GM18519 (cell line): ENCODE results near the gene WRAP73.
"Not testable (repeated sequence)": the region's sequence is repeated elsewhere in the genome, so short reads cannot be mapped to it uniquely, and the experiment has no call there.

Experiments used
- ATAC-seq: cut with Tn5 transposase; IDR thresholded peaks from one replicate; pipeline ENCODE4 v1.9.1; 2021; ENCODE audit warnings: mild to moderate bottlenecking, moderate library complexity; ENCODE audit not compliant: unreplicated experiment, low FRiP score

Gene WRAP73

GRCh38 chr1:3601743-3602142, 48.2 kb downstream of the WRAP73 start:
- ATAC-seq: no peak

DNA sequence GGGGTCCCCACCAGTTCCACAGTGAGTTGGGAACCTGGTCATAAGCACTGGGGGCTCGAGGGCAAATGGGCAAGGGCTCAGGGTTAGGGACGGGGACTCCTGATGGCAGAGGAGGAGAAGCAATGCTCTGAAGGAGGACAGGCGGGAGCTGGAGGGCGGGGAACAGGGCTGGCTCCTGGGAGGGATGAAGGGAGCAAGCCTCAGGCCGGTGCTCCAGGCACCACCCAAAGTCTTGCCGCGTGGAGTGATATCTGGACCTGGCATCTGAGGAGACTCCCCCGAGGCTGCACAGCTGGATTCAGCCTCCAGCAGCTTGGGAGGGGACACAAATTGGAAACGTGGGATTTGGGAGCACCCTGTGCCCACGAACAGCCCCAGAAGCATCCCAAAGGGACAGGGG, 49.5 kb downstream of the WRAP73 start:
- ATAC-seq: no peak

DNA sequence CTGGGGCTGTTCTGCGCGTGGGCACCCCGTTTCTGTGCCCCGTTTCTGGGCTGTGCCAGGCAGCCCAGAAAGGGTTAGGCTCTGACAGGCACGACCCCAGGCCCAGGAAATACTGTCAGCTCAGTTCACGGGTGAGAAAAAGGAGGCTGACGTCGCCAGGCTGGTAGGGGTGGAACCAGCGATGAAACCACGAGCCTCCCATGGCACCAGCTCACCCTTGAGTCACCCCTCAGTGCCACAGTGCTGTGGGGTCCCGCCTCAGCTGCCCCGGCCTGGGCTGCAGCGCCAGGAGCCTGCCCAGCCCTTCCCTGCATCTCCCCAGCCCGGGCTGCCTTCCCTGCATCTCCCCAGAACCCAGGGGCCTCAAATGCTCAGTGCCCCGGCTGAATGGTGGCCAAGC, 50.1 kb downstream of the WRAP73 start:
- no peak for ATAC-seq

DNA sequence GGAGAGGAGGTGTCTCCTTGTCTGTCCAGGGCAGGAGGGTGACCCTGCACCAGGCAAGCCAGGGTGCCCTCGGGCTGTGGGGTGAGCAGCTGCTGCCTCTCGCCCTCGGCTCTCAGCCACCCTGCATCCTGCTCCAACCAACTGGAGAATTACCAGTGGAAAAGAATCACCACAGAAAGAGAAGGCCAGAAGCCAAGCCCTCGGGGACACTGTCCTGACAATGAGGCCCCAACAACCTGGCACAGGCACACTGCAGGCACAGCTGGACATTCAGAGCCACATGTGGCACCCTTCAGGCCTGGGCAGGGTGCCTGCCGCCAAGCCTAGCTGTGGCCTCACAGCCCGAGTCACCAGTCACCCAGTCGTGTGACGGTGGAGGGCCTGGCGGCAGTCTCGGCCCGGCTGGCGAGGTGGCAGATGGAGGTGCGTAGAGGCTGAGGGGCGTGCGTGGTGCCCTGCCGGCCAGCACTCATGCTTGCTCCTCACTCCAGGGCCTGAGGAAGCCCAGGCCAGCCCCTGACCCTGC, 50.6 kb downstream of the WRAP73 start:
- ATAC-seq: no peak

GRCh38 chr1:3598522-3599285, 51.2 kb downstream of the WRAP73 start:
- no peak for ATAC-seq

DNA sequence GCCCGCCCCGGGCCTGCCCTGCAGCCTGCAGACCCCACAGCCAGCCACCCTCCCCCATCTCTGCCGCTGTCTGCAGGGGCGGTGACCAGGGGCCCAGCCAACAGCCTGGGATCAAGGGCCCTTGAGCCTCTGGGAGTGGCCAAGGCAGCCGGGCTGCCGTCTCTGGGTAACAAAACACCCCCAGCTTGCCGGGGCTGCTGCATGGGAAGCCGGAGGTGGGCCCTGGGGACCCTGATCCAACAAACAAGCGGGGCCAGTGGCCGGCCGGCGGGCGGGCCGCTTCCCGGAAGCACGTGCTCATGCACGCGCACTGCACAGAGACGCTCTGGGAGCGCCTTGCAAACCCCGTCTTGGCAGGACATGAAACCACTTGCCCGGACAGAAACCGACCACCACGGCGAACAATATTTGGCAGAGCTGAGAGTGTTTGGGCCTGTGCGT, 51.8 kb downstream of the WRAP73 start:
- ATAC-seq: no peak

GRCh38 chr1:3597599-3597964, 52.3 kb downstream of the WRAP73 start:
- ATAC-seq: no peak

DNA sequence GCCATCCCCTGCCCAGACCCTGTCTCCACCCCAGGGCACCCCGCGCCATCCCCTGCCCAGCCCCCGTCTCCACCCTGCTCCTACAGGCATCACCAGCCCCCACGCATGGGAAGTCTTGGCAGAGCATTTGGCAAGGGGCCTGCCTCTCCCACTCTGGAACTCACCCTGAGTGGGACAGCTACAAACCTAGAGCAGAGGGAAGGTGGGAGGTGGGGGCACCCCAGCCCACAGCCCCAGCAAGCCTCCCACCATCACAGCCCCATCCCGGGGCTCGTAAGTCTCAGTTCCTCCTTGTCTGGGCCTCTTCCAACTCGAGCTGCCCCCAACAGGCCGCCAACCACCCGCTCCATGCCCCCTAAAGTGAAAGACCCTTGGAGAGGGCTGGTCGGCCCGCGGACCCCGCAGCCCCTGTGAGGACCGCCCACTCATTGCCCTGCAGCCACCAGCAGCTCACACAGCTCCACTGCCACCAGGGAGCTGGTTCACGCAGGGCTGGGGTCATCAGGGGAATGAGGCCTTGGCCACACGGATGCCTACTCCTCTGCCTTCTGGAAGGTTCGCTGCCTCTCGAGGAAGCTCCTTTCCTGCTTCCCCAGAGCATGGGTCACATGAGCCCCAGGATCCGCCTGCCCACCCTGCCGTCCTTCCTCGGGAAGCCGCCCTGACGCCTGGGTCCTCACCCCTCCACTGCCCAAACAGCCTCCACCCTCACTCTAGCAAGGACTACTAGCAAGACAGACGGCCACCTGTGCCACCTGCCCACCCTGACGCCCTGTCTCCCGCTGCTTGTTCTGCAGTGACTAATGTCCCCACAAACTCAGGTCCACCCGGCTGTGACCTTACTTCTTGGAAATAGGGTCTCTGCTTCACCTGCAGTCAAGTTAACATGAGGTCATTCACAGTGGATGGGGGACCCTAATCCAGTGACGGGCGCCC, 53.0 kb downstream of the WRAP73 start:
- ATAC-seq: no peak

DNA sequence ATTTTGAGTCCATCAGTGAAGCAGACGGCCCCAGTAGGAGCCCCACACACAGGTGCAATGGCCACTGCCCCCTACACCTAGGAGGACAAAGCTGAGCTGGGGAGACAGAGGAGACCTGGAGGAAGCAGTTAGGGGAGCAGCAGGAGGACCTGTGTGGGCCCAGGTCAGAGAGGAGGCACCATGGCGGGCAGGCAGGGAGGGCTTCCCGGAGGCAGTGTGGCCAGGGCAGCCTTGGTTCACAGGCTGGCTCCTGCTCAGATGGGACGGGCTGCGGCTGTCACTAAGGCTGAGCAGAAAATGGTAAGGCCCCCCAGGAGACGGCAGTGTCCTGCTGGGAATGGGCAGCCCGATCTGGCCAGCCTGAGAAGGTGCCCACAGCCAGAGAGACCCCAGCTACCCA, 54.0 kb downstream of the WRAP73 start:
- no peak for ATAC-seq

GRCh38 chr1:3594706-3595377, 55.1 kb downstream of the WRAP73 start:
- ATAC-seq: no peak

DNA sequence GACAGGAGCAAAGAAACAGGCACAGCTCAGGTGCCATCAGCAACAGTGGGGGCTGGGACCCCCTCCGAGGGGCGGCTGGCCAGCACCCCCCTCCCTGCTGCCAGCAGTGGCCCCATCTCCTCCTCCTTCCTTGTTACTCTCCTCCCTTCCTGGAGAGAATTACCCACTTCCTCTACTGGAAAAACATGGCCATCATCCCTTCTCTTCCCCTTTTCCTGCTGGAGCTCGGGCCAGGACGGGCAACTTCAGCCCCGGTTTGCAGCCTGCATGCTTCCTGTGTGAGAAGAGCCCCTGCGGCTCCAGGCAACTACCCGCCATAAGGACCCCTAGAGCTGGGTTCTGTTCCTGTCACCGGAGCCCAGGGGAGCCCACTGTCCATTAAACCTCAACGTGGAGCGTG, 56.2 kb downstream of the WRAP73 start:
- no peak for ATAC-seq

GRCh38 chr1:3593334-3593733, 56.6 kb downstream of the WRAP73 start:
- no peak for ATAC-seq

- ATAC-seq: no peak
Measured at GRCh38 chr1:3590951-3591865, 58.7 kb downstream of the WRAP73 start.

- ATAC-seq: no peak
Measured at GRCh38 chr1:3590139-3590763, 59.7 kb downstream of the WRAP73 start.

DNA sequence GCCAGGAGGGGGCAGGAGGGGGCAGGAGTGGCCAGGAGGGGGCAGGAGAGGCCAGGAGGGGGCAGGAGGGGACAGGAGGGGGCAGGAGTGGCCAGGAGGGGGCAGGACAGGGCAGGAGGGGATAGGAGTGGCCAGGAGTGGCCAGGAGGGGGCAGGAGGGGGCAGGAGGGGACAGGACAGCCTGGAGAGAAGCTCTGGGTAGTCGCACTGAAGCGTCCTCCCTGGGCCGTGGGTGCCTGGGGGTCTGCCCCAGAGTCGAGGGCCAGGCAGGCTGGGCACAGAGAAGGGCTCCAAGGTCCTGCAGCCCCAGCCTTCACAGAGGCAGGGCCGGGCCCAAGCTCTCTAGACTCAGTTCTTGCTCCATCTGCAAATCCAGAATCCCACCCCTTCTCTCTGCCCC, 61.5 kb downstream of the WRAP73 start:
- no peak for ATAC-seq

DNA sequence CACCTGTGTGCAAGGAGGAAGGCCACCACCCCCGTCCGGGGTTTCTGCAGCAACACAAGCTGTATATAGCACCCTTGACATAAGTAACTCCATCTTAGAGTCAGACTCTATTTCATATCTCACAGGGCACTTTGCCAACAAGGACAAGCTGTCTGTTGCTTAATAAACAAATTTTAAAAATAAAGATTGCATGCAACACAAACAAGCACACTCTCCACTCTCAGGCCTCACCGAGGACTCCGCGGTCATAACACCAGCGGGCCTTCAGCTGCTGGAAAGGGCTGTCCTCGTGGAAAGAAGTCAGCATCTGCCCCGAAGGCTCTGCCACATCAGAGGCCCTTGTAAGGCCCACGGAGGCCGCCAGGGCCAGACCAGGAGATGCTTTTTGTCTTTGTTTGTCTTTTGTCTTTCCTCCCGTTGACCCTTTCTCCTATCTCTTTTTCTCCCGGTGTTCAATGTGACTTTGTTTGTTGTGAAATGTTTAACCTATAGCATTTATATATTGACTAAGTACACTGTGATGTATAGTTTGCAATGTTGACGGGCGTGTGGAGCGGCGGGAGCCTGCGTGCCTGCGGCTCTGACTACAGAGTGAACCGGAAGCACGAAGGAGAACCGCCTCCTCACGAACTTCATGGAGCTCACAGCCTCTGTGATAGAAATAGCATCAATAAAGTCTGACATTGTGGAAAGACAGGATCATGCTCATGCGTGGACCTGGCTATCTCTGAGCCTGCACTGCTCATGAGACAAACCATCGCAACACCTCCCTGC, 62.7 kb downstream of the WRAP73 start:
- ATAC-seq: no peak

DNA sequence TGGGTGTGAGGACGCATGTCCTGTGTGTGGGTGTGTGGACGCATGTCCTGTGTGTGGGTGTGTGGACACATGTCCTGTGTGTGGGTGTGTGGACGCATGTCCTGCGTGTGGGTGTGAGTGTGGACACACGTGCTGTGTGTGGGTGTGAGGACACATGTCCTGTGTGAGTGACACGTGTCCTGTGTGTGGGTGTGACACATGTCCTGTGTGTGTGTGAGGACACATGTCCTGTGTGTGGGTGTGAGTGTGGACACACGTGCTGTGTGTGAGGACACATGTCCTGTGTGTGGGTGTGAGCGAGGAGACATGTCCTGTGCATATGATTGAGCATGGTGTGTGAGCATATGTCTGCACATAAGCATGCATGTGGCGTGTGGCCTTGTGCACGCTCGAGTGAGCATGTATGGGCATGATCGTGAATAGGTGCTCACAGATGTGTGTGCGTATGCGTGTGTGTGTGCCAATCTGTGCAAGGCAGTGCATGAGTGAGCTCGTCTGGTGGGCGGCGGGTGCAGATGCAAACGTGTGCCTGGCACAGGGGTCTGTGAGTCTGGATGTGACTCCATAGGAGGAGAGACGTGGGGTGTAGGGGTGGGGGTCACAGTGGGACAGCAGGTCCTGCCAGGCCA, 63.8 kb downstream of the WRAP73 start:
- ATAC-seq: no peak

DNA sequence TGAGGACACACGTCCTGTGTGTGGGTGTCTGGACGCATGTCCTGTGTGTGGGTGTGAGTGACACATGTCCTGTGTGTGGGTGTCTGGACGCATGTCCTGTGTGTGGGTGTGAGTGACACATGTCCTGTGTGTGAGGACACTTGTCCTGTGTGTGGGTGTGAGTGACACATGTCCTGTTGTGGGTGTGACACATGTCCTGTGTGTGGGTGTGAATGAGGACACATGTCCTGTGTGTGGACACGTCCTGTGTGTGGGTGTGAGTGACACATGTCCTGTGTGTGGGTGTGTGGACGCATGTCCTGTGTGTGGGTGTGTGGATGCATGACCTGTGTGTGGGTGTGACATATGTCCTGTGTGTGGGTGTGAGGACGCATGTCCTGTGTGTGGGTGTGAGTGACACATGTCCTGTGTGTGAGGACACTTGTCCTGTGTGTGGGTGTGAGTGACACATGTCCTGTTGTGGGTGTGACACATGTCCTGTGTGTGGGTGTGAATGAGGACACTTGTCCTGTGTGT, 64.5 kb downstream of the WRAP73 start:
- not testable (repeated sequence) for ATAC-seq
